ENCODE measurements around the gene ABRACL.

GRCh38 chr6:139027620-139028182 is 844 bp upstream of the ABRACL start:
- no peak for TF ChIP-seq EZH2 (IDR thresholded peaks at IDR 0.05; ENCODE audit: insufficient read depth, poor library complexity, severe bottlenecking)
- TF ChIP-seq EZH2phosphoT487 (IDR thresholded peaks at IDR 0.05; ENCODE audit: insufficient read depth, low read depth) = no peak

Data from GM23248 (cell line).